ENCODE results near the gene MISP. TPM values are rescaled to one million over a fixed set of nuclear protein-coding genes. Genes with fewer than 3 reads are reported as not detected.

MISP gene
- total and polyA plus RNA-seq, 2 experiments from 2014 or later: 0.27 to 0.28 TPM

DNA sequence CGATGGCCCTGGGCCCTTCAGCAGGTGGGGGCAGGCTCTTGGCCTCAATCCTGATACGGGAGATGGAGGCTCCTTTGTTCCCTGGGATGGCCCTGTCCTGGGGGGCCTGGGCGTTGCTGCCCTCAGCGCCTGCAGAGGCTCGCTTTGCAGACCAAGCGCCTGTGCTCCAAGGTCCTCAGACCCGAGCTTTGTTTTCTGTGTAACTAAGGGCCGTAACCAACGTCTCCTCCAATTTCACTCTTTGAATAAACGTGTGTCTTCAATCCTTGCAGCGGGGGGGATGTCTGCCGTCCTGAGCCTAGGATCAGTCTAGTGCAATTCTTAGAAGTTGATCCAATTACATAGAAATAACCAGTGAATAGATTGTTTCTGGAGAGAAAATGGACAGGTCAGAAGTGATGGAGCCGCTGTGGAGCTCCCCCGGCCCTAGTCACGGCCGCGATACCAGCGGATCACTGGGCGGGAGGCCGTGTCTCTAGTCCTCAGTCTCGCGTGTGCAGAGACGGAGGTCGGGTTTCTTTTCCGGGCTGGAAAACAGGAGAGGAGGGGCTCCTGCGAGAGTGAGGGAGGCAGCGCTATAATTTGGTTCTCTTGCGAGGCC is 51.7 kb downstream of the MISP start (continued):
- TF ChIP-seq, protein P1, sequence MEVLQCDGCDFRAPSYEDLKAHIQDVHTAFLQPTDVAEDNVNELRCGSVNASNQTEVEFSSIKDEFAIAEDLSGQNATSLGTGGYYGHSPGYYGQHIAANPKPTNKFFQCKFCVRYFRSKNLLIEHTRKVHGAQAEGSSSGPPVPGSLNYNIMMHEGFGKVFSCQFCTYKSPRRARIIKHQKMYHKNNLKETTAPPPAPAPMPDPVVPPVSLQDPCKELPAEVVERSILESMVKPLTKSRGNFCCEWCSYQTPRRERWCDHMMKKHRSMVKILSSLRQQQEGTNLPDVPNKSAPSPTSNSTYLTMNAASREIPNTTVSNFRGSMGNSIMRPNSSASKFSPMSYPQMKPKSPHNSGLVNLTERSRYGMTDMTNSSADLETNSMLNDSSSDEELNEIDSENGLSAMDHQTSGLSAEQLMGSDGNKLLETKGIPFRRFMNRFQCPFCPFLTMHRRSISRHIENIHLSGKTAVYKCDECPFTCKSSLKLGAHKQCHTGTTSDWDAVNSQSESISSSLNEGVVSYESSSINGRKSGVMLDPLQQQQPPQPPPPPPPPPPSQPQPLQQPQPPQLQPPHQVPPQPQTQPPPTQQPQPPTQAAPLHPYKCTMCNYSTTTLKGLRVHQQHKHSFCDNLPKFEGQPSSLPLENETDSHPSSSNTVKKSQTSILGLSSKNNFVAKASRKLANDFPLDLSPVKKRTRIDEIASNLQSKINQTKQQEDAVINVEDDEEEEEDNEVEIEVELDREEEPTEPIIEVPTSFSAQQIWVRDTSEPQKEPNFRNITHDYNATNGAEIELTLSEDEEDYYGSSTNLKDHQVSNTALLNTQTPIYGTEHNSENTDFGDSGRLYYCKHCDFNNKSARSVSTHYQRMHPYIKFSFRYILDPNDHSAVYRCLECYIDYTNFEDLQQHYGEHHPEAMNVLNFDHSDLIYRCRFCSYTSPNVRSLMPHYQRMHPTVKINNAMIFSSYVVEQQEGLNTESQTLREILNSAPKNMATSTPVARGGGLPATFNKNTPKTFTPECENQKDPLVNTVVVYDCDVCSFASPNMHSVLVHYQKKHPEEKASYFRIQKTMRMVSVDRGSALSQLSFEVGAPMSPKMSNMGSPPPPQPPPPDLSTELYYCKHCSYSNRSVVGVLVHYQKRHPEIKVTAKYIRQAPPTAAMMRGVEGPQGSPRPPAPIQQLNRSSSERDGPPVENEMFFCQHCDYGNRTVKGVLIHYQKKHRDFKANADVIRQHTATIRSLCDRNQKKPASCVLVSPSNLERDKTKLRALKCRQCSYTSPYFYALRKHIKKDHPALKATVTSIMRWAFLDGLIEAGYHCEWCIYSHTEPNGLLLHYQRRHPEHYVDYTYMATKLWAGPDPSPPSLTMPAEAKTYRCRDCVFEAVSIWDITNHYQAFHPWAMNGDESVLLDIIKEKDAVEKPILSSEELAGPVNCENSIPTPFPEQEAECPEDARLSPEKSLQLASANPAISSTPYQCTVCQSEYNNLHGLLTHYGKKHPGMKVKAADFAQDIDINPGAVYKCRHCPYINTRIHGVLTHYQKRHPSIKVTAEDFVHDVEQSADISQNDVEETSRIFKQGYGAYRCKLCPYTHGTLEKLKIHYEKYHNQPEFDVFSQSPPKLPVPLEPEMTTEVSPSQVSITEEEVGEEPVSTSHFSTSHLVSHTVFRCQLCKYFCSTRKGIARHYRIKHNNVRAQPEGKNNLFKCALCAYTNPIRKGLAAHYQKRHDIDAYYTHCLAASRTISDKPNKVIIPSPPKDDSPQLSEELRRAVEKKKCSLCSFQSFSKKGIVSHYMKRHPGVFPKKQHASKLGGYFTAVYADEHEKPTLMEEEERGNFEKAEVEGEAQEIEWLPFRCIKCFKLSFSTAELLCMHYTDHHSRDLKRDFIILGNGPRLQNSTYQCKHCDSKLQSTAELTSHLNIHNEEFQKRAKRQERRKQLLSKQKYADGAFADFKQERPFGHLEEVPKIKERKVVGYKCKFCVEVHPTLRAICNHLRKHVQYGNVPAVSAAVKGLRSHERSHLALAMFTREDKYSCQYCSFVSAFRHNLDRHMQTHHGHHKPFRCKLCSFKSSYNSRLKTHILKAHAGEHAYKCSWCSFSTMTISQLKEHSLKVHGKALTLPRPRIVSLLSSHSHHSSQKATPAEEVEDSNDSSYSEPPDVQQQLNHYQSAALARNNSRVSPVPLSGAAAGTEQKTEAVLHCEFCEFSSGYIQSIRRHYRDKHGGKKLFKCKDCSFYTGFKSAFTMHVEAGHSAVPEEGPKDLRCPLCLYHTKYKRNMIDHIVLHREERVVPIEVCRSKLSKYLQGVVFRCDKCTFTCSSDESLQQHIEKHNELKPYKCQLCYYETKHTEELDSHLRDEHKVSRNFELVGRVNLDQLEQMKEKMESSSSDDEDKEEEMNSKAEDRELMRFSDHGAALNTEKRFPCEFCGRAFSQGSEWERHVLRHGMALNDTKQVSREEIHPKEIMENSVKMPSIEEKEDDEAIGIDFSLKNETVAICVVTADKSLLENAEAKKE (CRISPR knock-in tag; IDR thresholded peaks at IDR 0.05): no peak
- TF ChIP-seq STAT1 (IDR thresholded peaks at IDR 0.05; ENCODE audit: unreplicated experiment) (no peak), NANOG (IDR thresholded peaks at IDR 0.05; ENCODE audit: borderline replicate concordance) (no peak), POLR2AphosphoS5 (IDR thresholded peaks at IDR 0.05; ENCODE audit: low read depth) (no peak), ZNF331 (CRISPR knock-in tag; IDR thresholded peaks at IDR 0.05; ENCODE audit: low read depth) (no peak), ZNF114 (CRISPR knock-in tag; IDR thresholded peaks at IDR 0.05) (no peak), CREB1 (CRISPR knock-in tag; IDR thresholded peaks at IDR 0.05; ENCODE audit: low read depth) (no peak)

DNA sequence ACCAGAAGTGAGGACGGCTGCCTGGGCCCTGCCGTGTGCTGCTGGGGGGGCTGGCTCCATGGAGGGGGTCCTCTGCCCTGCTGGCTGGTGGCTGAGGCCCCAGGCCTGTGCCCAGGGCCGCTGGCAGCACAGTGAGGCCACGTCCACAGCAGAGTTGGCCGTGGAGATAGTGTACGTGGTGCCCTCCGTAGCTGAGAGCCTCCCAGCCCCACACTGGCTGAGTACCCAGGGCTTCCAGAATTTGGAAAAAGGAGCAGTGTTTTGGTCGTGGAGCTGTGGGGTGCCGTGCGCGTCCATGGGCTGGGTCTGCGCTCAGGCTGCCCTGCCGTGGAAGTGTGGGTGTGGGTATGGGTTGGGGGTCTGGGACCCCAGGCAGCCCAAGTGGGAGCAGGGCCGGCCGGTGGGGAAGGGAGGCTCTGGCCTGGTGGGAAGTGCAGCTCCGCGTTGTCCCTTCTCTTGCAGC is 52.2 kb downstream of the MISP start:
- peaks cover 87% of the 10 kb centered on the region for H3K36me3 Mint-ChIP-seq (ENCODE audit: low read depth)
- H3K4me1 ChIP-seq (ENCODE audit: insufficient read depth): peaks cover 30% of the 10 kb centered on the region
- no peak for ATAC-seq
- H3K9me3 Mint-ChIP-seq: no peaks in the 10 kb centered on the region
- H3F3A ChIP-seq (replicated peaks; ENCODE audit: low read depth): peaks cover 53% of the 10 kb centered on the region
- H3K4me3 Mint-ChIP-seq: no peak overlapping the region
- peaks cover 75% of the 10 kb centered on the region for H4K20me1 ChIP-seq (replicated peaks; ENCODE audit: insufficient read depth)
- peaks cover 98% of the 10 kb centered on the region for H3K79me2 ChIP-seq (replicated peaks; ENCODE audit: insufficient read depth)
- H3K4me3 ChIP-seq: no peak overlapping the region
- H3K27me3 Mint-ChIP-seq (ENCODE audit: insufficient read depth, low read depth, poor library complexity): peaks cover 38% of the 10 kb centered on the region
- peaks cover 33% of the 10 kb centered on the region for H3K36me3 ChIP-seq (ENCODE audit: insufficient read depth)
- no peaks in the 10 kb centered on the region for H3K9me2 ChIP-seq (ENCODE audit: insufficient read depth)
- DNase-seq (ENCODE audit: low spot score): no peak
- no peak overlapping the region for H3K4me2 ChIP-seq
- no peak overlapping the region for H2AFZ ChIP-seq
- H3K27ac ChIP-seq (ENCODE audit: low read depth): no peak overlapping the region; the same call in 1 of the 2 replicates
- H3K27me3 ChIP-seq (ENCODE audit: insufficient read depth): no peaks in the 10 kb centered on the region
- H3K27ac Mint-ChIP-seq: no peak overlapping the region
- peaks cover 40% of the 10 kb centered on the region for H3K4me1 Mint-ChIP-seq
- TF ChIP-seq, protein P1 (CRISPR knock-in tag; IDR thresholded peaks at IDR 0.05): no peak
- TF ChIP-seq CREB1 (CRISPR knock-in tag; IDR thresholded peaks at IDR 0.05; ENCODE audit: low read depth) (no peak), STAT1 (IDR thresholded peaks at IDR 0.05; ENCODE audit: unreplicated experiment) (no peak)
